A673 (cell line): ENCODE data around the gene IKBKE. TPM values are rescaled to one million over a fixed set of nuclear protein-coding genes. Genes with fewer than 3 reads are reported as not detected.

Experiments
- BruUV-seq: library from RNA; stranded (reverse); fragments of 400-500 nt; replicated peaks from 2 replicates; lab custom pipeline; 2021; lab: Mats Ljungman, UMichigan
- CTCF ChIA-PET: fragments of 300-600 bp; sonication (Branson Sonifier 250); formaldehyde crosslinking; loops from one replicate; lab custom pipeline; 2022; ENCODE audit warnings: antibody characterized with exemption; lab: Charles Lee
- POLR2A ChIA-PET: fragments of 300-600 bp; sonication (Branson Sonifier 250); formaldehyde crosslinking; loops from one replicate; lab custom pipeline; 2022; ENCODE audit warnings: antibody characterized with exemption; ENCODE audit not compliant: low non-redundant PET; lab: Charles Lee
- DNase-seq: peaks from one replicate; pipeline ENCODE4 v3.0.0-alpha.2; 2015; ENCODE audit warnings: low spot score
- H3K27ac ChIP-seq: fragments of 200-600 bp; sonication (generic); 2 replicates; pipeline ENCODE4 v1.5.1; 2016; ENCODE audit warnings: mixed run types, low read depth, mild to moderate bottlenecking, mixed read lengths, antibody characterized with exemption, low read length; ENCODE audit not compliant: poor library complexity, severe bottlenecking
- H3K27me3 ChIP-seq: fragments of 200-600 bp; sonication (generic); replicated peaks from 2 replicates; pipeline ENCODE4 v1.6.1; 2017; ENCODE audit warnings: mixed run types, low read depth, mild to moderate bottlenecking, mixed read lengths, antibody characterized with exemption, low read length; ENCODE audit not compliant: insufficient read depth, poor library complexity
- H3K36me3 ChIP-seq: fragments of 200-600 bp; sonication (generic); 2 replicates; pipeline ENCODE4 v1.6.1; 2016; ENCODE audit warnings: mixed run types, mild to moderate bottlenecking, mixed read lengths, antibody characterized with exemption, low read length; ENCODE audit not compliant: insufficient read depth, poor library complexity, severe bottlenecking
- H3K4me1 ChIP-seq: fragments of 200-600 bp; sonication (generic); 2 replicates; pipeline ENCODE4 v1.6.1; 2017; ENCODE audit warnings: mixed run types, mild to moderate bottlenecking, mixed read lengths, antibody characterized with exemption, low read length; ENCODE audit not compliant: insufficient read depth, poor library complexity, severe bottlenecking
- H3K4me3 ChIP-seq: fragments of 200-600 bp; sonication (generic); 2 replicates; pipeline ENCODE4 v1.5.1; 2016; ENCODE audit warnings: low read depth, mixed run types, mild to moderate bottlenecking, mixed read lengths, low read length; ENCODE audit not compliant: poor library complexity, severe bottlenecking
- H3K9me3 ChIP-seq: fragments of 200-600 bp; sonication (generic); 2 replicates; pipeline ENCODE4 v1.6.1; 2016; ENCODE audit warnings: mixed run types, low read depth, mild to moderate bottlenecking, mixed read lengths, antibody characterized with exemption, low read length; ENCODE audit not compliant: poor library complexity, severe bottlenecking
- EZH2 ChIP-seq: fragments of 200-600 bp; sonication (generic); IDR thresholded peaks from 2 replicates; pipeline ENCODE4 v1.6.1; 2017; ENCODE audit warnings: borderline replicate concordance, low read depth, mild to moderate bottlenecking, mixed read lengths, antibody characterized with exemption, low read length; ENCODE audit not compliant: poor library complexity, severe bottlenecking
- intact Hi-C: fragments of 100-400 bp; cut with micrococcal nuclease; formaldehyde crosslinking; loops from one replicate; pipeline ENCODE4 v1.10.0; 2022; ENCODE audit not compliant: unreplicated experiment
- total RNA-seq: library from RNA; stranded (reverse); gene quantifications from 2 replicates; pipeline ENCODE4 v1.2.3, GENCODE V29; 2021
- TF ChIP-seq, protein P1 (sequence below): fragments of 300-800, 200-600 bp; sonication (generic); conservative IDR thresholded peaks from 2 replicates; pipeline ENCODE4 v1.5.1; 2017; ENCODE audit warnings: low read depth, mild to moderate bottlenecking, antibody characterized with exemption, low read length, moderate library complexity, mixed read lengths

Gene IKBKE
- total RNA-seq, 1 experiment from 2014 or later = 2.9 TPM

DNA sequence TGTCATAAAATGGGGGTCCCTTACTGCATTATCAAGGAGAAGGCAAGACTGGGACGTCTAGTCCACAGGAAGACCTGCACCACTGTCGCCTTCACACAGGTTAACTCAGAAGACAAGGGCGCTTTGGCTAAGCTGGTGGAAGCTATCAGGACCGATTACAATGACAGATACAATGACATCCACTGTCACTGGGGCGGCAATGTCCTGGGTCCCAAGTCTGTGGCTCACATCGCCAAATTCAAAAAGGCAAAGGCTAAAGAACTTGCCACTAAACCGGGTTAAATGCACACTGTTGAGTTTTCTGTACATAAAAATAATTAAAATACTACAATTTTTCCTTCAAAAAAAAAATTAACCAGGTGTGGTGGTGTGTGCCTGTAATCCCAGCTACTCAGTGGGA, 59.1 kb downstream of the IKBKE start:
- POLR2A ChIA-PET = no interaction called here
- no peaks in the 10 kb centered on the region for H3K4me1 ChIP-seq
- CTCF ChIA-PET = no interaction called here
- no peak for DNase-seq
- H3K27me3 ChIP-seq = no peaks in the 10 kb centered on the region
- H3K4me3 ChIP-seq = no peak overlapping the region
- H3K9me3 ChIP-seq = no peaks in the 10 kb centered on the region
- BruUV-seq = no TSS peak
- H3K36me3 ChIP-seq = no peaks in the 10 kb centered on the region
- TF ChIP-seq EZH2 = no peak
- TF ChIP-seq, protein P1, sequence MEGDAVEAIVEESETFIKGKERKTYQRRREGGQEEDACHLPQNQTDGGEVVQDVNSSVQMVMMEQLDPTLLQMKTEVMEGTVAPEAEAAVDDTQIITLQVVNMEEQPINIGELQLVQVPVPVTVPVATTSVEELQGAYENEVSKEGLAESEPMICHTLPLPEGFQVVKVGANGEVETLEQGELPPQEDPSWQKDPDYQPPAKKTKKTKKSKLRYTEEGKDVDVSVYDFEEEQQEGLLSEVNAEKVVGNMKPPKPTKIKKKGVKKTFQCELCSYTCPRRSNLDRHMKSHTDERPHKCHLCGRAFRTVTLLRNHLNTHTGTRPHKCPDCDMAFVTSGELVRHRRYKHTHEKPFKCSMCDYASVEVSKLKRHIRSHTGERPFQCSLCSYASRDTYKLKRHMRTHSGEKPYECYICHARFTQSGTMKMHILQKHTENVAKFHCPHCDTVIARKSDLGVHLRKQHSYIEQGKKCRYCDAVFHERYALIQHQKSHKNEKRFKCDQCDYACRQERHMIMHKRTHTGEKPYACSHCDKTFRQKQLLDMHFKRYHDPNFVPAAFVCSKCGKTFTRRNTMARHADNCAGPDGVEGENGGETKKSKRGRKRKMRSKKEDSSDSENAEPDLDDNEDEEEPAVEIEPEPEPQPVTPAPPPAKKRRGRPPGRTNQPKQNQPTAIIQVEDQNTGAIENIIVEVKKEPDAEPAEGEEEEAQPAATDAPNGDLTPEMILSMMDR = no peak
- no peak overlapping the region for H3K27ac ChIP-seq
- intact Hi-C loops = no loop called here

DNA sequence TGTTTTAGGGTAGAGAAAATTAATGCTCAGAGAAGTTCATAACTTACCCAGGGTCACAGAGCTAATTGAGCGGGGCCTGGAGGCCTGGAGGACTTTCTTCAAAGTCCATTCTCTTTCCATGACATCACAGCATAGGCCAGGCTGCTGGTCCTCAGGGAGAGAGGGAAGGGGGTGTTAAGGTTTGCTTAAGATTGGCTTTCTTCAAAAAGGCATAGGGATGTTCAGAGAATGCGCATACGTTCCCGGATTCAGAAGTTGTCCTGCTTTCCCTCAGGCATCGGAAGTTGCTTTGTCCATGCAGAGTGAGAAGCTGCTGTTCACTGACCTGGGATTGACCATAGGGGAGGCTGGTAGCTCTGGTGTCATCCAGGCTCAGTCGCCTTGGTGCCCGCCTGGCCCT, 62.1 kb downstream of the IKBKE start:
- DNase-seq = no peak
- no TSS peak for BruUV-seq
- H3K27me3 ChIP-seq = no peaks in the 10 kb centered on the region
- ChIA-PET CTCF (interaction anchor here (1.1 kb wide), 1 partner anchor 10 kb away, joined by 3 read pairs; no protein-coding TSS in a partner anchor), POLR2A (no interaction called here)
- no peaks in the 10 kb centered on the region for H3K9me3 ChIP-seq
- H3K36me3 ChIP-seq = no peaks in the 10 kb centered on the region
- TF ChIP-seq, protein P1 = no peak
- TF ChIP-seq EZH2 = no peak
- H3K4me3 ChIP-seq = no peak overlapping the region
- intact Hi-C loops = no loop called here
- H3K4me1 ChIP-seq = no peaks in the 10 kb centered on the region
- no peak overlapping the region for H3K27ac ChIP-seq

DNA sequence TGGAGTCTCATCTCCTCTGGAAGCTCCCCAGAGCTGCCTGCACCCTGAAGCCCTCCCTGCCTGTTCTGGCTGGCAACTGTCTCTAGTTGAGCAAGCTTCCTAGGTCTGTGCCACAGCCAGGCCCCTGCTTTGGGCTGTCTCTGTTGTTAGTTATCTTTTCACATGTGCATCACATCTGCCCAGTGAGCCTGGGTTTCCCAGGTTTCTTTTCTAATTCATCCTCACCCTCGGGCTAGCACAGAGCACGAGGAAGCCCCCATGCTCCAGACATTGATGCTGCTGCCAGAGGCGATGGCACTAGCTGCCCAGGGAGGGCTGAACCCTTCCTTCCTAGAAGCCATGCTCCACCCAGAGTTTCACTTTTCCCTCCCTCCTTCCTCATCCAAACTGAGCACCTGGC, 64.3 kb downstream of the IKBKE start:
- Histone ChIP-seq H3K4me1 (no peaks in the 10 kb centered on the region), H3K9me3 (no peaks in the 10 kb centered on the region), H3K36me3 (no peaks in the 10 kb centered on the region), H3K27me3 (no peaks in the 10 kb centered on the region), H3K4me3 (no peak overlapping the region), H3K27ac (no peak overlapping the region)
- BruUV-seq = no TSS peak
- POLR2A ChIA-PET = no interaction called here
- no peak for DNase-seq
- CTCF ChIA-PET = no interaction called here
- intact Hi-C loops = no loop called here
- TF ChIP-seq, protein P1 = no peak
- no peak for TF ChIP-seq EZH2

DNA sequence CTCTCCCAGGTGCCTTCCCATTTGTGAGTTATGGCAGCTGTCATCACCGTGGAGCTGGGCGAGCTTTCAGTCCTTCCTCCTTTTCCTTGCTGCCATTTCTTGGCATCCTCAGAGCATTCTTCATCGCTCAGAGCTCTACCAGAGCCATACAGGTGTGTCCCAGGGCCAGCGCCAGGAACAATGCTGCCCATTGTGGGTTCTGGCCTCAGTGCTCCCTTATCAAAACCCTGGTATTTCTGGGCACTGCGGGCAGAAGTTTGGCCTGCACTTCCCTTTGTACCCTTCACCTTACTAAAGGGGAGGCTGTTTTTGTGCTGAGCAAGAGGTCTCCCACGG, 65.5 kb downstream of the IKBKE start:
- ChIA-PET POLR2A (no interaction called here), CTCF (no interaction called here)
- Histone ChIP-seq H3K4me1 (no peaks in the 10 kb centered on the region), H3K36me3 (no peaks in the 10 kb centered on the region), H3K9me3 (no peaks in the 10 kb centered on the region), H3K27me3 (no peaks in the 10 kb centered on the region), H3K27ac (no peak overlapping the region), H3K4me3 (no peak overlapping the region)
- DNase-seq = no peak
- TF ChIP-seq EZH2 = no peak
- TF ChIP-seq, protein P1 = no peak
- intact Hi-C loops = no loop called here
- BruUV-seq = no TSS peak
